Measurements from ENCODE around the gene NCMAP. TPM values are rescaled to one million over a fixed set of nuclear protein-coding genes. Genes with fewer than 3 reads are reported as not detected.

Gene NCMAP
- total RNA-seq, 1 donor, result under 0.01 TPM

- DNase-seq (ENCODE audit: low read depth in 2 of 3, low spot score in 2 of 3), result no peak
Observed at GRCh38 chr1:24609949-24610517, 54.1 kb downstream of the NCMAP start.

DNA sequence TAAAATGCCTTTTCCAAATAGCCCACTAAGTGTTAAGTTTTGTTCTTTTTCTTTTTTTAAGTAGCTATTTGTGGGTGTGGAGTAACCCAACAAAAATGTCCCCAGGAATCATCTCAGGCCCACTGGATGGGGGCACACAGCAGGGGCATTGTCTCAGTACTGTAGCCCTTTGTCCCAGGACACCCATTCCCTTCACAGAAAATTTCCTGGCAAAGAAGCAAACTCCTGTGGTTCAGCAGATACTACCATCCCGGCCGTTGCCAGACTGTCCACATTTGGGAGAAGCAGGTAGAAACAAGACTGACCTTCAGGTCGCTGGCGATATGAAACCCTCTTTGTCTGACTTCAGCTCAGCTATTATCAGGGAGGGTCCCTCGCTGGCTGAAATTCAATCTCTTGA, 63.5 kb downstream of the NCMAP start:
- no peak for DNase-seq (ENCODE audit: low read depth in 2 of 3, low spot score in 2 of 3)

GRCh38 chr1:24620678-24621077, 64.8 kb downstream of the NCMAP start:
- DNase-seq (ENCODE audit: low read depth in 2 of 3, low spot score in 2 of 3), result no peak

DNA sequence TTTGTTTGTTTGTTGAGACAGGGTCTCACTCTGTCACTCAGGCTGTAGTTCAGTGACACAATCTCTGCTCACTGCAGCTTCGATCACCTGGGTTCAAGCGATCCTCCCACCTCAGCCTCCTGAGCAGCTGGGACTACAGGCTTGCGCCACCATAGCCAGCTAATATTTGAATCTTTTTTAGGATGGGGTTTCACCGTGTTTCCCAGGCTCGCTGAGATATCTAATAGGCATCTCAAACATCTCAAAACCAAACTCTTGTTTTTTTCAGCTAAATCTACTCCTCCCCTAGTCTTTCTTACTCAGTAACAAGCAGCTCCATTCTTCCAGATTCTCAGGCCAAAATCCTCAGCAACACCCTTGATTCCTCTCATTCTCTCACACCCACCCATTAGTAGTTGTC, 65.2 kb downstream of the NCMAP start:
- DNase-seq (ENCODE audit: low read depth in 2 of 3, low spot score in 2 of 3), result no peak

GRCh38 chr1:24622218-24622617, 66.3 kb downstream of the NCMAP start:
- DNase-seq (ENCODE audit: low read depth in 2 of 3, low spot score in 2 of 3), result no peak

GRCh38 chr1:24632832-24633175, 76.9 kb downstream of the NCMAP start:
- DNase-seq (ENCODE audit: low read depth in 2 of 3, low spot score in 2 of 3), result no peak

- peak in 2 of 3 donors; percentile 50 to 77 for DNase-seq (ENCODE audit: low read depth in 2 of 3, low spot score in 2 of 3)
Observed at GRCh38 chr1:24635195-24635843, 79.4 kb downstream of the NCMAP start.

- peak in 1 of 3 donors; percentile 13 for DNase-seq (ENCODE audit: low read depth in 2 of 3, low spot score in 2 of 3)
Observed at GRCh38 chr1:24636661-24637357, 80.9 kb downstream of the NCMAP start.

DNA sequence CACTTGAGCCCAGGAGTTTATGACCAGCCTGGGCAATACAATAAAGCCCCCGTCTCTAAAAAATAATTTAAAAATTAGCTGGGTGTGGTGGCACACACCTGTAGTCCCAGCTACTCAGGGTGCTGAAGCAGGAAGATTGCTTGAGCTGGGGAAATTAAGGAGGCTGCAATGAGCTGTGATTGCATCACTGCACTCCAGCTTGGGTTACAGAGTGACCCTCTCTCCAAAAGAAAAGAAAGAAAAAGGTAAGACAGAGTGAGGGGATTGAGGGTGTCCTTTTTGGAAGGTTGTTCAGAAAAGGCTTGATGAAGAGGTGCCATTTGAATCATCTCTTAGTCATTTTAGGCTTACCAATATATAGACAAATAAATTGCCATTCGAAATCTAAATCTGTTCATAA, 83.2 kb downstream of the NCMAP start:
- DNase-seq (ENCODE audit: low read depth in 2 of 3, low spot score in 2 of 3), result no peak

GRCh38 chr1:24639881-24640280, 84.0 kb downstream of the NCMAP start:
- DNase-seq (ENCODE audit: low read depth in 2 of 3, low spot score in 2 of 3), result no peak

DNA sequence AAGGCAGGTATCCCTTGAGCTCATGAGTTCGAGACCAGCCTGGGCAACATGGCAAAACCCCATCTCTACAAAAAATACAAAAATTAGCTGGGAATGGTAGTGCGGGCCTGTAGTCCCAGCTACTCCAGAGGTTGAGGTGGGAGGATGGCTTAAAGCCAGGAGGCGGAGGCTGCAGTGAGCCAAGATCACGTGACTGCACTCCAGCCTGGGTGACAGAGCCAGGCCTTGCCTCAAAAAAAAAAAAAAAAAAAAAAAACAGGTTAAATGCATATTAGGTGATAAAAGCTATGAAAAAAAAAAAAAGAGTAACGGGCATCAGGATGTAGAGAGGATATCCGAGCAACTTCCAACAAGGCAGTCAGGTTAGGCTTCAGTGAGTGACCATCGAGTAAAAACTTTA, 84.4 kb downstream of the NCMAP start:
- no peak for DNase-seq (ENCODE audit: low read depth in 2 of 3, low spot score in 2 of 3)

- peak in 2 of 3 donors; percentile 19 to 36 for DNase-seq (ENCODE audit: low read depth in 2 of 3, low spot score in 2 of 3)
Observed at GRCh38 chr1:24641646-24642151, 85.8 kb downstream of the NCMAP start.

DNA sequence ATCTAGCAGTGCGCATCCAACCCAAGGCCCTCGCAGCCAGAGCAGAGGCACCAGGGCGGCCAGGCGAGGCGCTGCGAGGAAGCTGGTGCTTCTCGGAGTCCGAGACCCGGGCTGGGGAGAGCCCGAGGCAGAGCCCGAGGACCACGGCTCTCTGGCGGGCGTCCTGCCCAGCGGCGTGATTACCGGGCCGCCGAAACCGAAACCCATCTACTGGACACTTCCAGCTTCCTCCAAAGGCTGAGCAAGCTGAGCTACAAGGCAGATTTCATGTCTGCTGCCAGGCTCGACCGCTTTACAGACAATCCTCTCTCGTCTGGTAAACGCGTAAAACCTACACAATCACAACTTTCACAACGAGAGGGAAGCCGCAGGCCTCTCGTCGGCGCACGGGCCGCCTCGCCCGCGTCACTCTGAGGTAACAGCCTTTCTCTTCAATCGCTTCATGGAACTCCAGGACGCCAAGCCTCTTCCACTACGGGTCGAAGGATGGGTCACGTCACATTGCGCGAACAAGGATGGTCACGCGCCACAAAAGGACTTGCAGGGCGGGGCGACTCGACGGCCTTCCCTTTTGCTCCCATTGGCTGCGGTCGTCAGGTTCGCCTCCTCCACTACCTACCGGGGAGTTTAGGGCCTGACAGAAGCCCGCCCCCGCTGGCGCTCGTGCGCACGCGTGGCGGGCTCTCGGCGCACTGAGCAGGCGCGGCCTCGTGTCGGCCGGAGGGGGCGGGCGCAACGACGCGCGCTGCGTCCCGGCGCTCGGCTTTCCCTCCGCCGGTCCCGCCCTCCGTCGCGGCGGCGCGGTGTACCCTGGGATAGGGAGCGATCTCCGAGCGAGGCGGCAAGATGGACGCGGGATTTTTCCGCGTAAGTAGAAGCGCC, 86.8 kb downstream of the NCMAP start, which contains the start of gene SRRM1:
Gene SRRM1 (plus strand): TSS at position 822 of the 882 bp plus-strand sequence. CDS start 25 bp downstream, at position 847.
- DNase-seq (ENCODE audit: low read depth in 2 of 3, low spot score in 2 of 3), result peak; percentile 99 to 100 (median 100)

DNA sequence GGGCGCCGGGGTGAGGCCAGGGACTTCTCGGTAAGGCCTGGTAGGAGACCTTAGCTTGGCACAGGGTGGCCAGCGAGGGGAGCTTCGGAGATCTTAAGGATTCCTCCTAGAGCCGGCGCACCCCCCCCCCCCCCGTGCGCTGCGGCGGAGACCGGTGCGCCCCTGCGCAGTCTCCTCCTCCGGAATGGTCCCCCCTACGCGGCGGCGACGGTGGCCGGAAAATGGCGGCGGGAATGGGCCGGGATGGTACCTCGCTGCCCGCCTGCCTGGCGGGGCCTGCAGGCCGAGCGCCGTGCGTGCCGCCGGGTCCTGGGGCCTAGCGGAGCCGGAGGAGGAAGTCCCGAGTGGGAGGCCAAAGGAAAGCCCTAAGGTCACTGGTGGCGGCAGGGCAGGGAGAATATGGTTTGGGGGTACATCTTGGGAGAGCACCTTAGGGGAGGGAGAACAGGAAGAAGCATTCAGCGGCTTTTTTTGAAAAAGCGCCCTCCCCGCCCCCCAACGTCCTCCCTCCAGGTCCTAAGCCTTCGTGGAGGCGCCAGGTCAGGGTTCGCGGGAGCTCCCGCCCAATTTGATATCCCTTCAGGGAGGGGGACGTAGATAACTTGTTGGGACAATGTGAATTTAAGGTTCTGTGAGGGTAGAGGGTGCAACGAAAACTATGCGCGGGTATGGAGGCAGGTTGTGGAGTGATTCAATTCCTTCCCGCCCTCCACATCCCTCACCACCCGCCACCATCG, 87.6 kb downstream of the NCMAP start:
- peak in 1 of 3 donors; percentile 12 for DNase-seq (ENCODE audit: low read depth in 2 of 3, low spot score in 2 of 3)

GRCh38 chr1:24644100-24644384, 88.2 kb downstream of the NCMAP start:
- peak in 1 of 3 donors; percentile 4 for DNase-seq (ENCODE audit: low read depth in 2 of 3, low spot score in 2 of 3)

GRCh38 chr1:24648919-24649318, 93.0 kb downstream of the NCMAP start:
- no peak for DNase-seq (ENCODE audit: low read depth in 2 of 3, low spot score in 2 of 3)

DNA sequence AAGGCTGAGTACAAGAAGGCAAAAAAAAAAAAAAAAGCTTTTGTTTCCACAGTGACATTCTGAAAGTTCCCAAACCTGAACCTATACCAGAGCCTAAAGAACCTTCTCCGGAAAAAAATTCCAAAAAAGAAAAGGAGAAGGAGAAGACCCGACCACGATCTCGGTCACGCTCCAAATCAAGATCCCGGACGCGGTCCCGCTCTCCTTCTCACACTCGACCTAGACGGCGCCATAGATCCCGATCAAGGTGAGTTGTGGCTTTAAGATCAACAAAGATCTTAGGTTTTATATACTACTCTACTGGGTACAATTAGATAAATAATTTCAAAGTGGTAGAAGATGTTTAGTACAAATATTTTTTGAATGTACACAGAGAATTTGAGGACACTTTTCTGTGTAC, 96.5 kb downstream of the NCMAP start:
- DNase-seq (ENCODE audit: low read depth in 2 of 3, low spot score in 2 of 3), result no peak

GRCh38 chr1:24654010-24654409, 98.1 kb downstream of the NCMAP start:
- DNase-seq (ENCODE audit: low read depth in 2 of 3, low spot score in 2 of 3), result no peak

GRCh38 chr1:24656046-24656445, 100.2 kb downstream of the NCMAP start:
- no peak for DNase-seq (ENCODE audit: low read depth in 2 of 3, low spot score in 2 of 3)

GRCh38 chr1:24657781-24658180, 101.9 kb downstream of the NCMAP start:
- DNase-seq (ENCODE audit: low read depth in 2 of 3, low spot score in 2 of 3), result no peak
